ENCODE data around the gene DCST2.

Gene DCST2

DNA sequence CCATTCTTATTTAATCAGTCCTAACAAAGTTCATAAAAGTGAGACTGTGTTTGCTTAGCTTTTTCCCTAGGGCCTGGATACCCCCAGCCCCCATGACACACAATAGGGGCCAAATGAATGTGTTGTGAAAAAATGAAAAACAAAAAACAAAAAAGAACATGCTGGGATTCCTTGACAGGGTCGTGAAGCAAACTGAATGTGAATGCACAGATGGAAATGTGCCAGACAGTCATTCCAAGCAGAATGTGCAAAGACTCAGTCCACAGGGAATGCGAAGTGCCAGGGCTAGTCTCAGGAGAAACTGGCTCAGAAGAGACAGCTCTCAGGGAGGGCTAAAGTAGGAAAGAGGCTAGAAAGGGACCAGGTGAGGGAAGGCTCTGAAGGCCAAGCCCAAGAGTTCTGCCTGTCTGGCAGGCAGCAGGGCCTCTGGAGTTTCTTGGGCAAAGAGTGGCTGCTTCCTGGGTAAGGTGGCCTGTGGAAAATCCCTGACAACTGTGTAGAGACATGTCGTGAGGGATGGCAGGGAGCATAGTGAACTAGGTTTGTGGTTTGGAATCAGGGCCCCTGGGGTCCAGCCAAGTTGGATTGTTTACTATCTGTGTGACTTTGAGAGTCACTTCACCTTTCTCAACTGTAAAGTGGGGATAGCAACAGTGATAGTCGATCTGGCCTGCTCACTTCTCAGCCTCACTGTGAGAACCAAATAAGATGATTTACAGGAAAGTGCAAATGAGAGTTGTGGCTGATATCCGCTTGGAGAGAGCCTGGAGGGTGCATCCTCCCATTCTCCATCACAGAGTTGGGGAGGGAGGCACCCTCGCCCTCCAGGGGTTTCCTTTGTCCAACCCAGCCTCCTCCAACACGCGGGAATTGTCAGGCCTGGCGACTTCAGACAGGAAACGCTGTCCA is 16.3 kb upstream of the DCST2 start:
- peak; percentile 47 for DNase-seq (ENCODE audit: low read depth)
- TF ChIP-seq, protein P1, sequence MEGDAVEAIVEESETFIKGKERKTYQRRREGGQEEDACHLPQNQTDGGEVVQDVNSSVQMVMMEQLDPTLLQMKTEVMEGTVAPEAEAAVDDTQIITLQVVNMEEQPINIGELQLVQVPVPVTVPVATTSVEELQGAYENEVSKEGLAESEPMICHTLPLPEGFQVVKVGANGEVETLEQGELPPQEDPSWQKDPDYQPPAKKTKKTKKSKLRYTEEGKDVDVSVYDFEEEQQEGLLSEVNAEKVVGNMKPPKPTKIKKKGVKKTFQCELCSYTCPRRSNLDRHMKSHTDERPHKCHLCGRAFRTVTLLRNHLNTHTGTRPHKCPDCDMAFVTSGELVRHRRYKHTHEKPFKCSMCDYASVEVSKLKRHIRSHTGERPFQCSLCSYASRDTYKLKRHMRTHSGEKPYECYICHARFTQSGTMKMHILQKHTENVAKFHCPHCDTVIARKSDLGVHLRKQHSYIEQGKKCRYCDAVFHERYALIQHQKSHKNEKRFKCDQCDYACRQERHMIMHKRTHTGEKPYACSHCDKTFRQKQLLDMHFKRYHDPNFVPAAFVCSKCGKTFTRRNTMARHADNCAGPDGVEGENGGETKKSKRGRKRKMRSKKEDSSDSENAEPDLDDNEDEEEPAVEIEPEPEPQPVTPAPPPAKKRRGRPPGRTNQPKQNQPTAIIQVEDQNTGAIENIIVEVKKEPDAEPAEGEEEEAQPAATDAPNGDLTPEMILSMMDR (IDR thresholded peaks at IDR 0.05; ENCODE audit: low read length, missing control alignments), result no peak

GRCh38 chr1:155048449-155049334 is 15.1 kb upstream of the DCST2 start:
- no peak for DNase-seq (ENCODE audit: low read depth)
- TF ChIP-seq, protein P1 (IDR thresholded peaks at IDR 0.05; ENCODE audit: low read length, missing control alignments), result no peak
- H3K4me3 ChIP-seq (replicated peaks; ENCODE audit: low read depth, low read length), result no peak overlapping the region

More for the DNA sequence above, 16.3 kb upstream of the DCST2 start:
- peak overlapping the region; percentile 70 for H3K4me3 ChIP-seq (replicated peaks; ENCODE audit: low read depth, low read length)

DNA sequence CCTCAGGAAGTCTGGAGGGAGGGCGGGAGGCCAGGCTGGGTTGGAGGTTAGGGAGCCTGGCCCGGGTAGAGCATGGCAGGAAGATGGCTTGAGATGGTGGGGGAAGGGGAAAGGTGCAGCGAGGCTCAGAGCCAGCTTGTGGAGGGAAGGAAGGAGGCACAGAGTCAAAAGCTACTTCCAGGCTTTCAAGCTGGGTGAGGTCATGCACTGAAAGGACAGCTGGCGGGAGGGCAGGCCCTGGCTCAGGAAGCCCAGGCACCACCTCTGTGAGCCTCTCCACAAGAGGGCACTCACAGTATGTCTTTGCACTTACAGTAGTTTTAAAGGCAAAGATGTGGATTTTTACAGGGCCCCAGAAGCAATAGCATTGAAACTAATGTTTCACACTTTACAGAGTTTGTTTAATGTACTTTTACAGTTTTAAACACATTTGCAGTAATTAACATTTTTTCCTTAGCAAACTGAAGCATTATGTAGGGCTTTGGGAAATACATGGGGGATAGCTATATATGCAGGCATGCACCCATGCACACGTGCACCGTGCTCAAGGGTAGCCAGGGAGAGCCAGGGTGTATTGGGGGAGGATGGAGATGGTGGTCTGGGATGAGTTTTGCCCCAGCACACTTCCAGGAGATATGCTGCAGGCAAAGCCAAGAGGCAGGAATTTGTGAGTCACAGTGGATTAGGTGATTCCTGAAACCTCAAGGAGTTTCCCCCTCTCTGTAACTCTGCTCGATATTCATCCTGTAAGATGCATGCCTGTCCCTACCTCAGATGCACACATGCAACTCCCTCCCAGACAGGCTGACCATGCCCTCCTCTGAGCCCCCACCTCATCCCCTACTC is 11.5 kb upstream of the DCST2 start:
- peak; percentile 86 for DNase-seq (ENCODE audit: low read depth)
- H3K4me3 ChIP-seq (replicated peaks; ENCODE audit: low read depth, low read length), result no peak overlapping the region
- TF ChIP-seq, protein P1 (IDR thresholded peaks at IDR 0.05; ENCODE audit: low read length, missing control alignments), result peak; percentile 84

GRCh38 chr1:155044365-155044764 is 10.8 kb upstream of the DCST2 start:
- no peak for DNase-seq (ENCODE audit: low read depth)
- TF ChIP-seq, protein P1 (IDR thresholded peaks at IDR 0.05; ENCODE audit: low read length, missing control alignments), result no peak
- H3K4me3 ChIP-seq (replicated peaks; ENCODE audit: low read depth, low read length), result no peak overlapping the region

DNA sequence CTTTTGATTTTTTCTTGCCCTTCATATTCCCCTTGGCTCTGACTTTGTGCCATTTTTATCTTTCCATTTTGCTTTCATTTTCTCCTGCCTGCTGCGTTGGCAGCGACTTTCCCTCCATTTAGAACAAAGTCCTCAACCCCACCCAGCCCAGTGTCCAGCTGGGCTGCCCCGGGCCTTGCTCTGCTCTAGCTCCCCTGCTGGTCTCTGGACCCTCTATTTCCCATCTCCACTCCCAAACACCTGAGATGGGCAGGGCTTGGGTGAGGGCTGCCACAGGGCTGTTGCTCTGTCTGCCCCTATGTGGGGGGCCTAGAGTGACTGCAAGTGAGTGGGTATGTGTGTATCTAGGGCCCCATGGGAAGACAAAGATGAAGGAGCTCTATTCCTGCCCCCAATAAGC is 10.2 kb upstream of the DCST2 start:
- H3K4me3 ChIP-seq (replicated peaks; ENCODE audit: low read depth, low read length), result no peak overlapping the region
- TF ChIP-seq, protein P1 (IDR thresholded peaks at IDR 0.05; ENCODE audit: low read length, missing control alignments), result no peak
- DNase-seq (ENCODE audit: low read depth), result no peak

DNA sequence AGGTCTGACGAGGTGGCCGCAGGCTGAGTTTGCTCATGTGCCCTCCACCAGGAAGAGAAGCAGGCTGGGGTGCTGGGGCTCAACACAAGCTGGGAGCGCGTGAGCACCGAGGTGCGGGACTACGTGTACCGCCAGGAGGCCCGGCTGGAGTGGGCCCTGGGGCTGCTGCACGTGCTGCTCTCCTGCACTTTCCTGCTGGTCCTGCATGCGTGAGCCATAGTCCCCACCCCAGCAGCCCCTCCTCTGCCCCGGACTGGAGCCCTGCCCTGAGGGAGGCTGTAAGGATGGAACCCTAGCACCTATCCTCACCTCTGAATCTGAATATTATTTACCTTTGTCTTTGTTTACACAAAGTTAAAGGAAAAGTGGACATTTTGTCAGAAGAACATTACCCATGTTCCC is 9.7 kb upstream of the DCST2 start:
- DNase-seq (ENCODE audit: low read depth), result no peak
- TF ChIP-seq, protein P1 (IDR thresholded peaks at IDR 0.05; ENCODE audit: low read length, missing control alignments), result no peak
- H3K4me3 ChIP-seq (replicated peaks; ENCODE audit: low read depth, low read length), result no peak overlapping the region

Data from fibroblast of pulmonary artery (primary cell).